H9 (cell line): ENCODE data around the gene HMOX1. TPM values are rescaled to one million over a fixed set of nuclear protein-coding genes. Genes with fewer than 3 reads are reported as not detected.

Experiments used
- DNase-seq: peaks from one replicate; pipeline ENCODE4 v3.0.0-alpha.2; 2017
- H2AFZ ChIP-seq: one replicate; pipeline ENCODE4 v1.6.1; 2013; ENCODE audit warnings: mild to moderate bottlenecking, low read length, control low read depth, moderate library complexity
- H2AK5ac ChIP-seq: 2 replicates; pipeline ENCODE4 v1.6.1; 2013; ENCODE audit warnings: low read length, control low read depth, mixed read lengths; ENCODE audit not compliant: insufficient read length
- H2BK120ac ChIP-seq: one replicate; pipeline ENCODE4 v1.6.1; 2013; ENCODE audit warnings: low read depth, mild to moderate bottlenecking, low read length, control low read depth, inconsistent platforms; ENCODE audit not compliant: poor library complexity, severe bottlenecking
- H2BK12ac ChIP-seq: 2 replicates; pipeline ENCODE4 v1.6.1; 2013; ENCODE audit warnings: low read length, control low read depth, mixed read lengths, low read depth; ENCODE audit not compliant: insufficient read length
- H2BK15ac ChIP-seq: 2 replicates; pipeline ENCODE4 v1.6.1; 2013; ENCODE audit warnings: low read depth, low read length, control low read depth
- H2BK20ac ChIP-seq: one replicate; pipeline ENCODE4 v1.6.1; 2013; ENCODE audit warnings: low read depth, mild to moderate bottlenecking, low read length, control low read depth, inconsistent platforms; ENCODE audit not compliant: poor library complexity, severe bottlenecking
- H2BK5ac ChIP-seq: 2 replicates; pipeline ENCODE4 v1.6.1; 2013; ENCODE audit warnings: low read length, control low read depth, mixed read lengths; ENCODE audit not compliant: insufficient read length
- H3K14ac ChIP-seq: 2 replicates; pipeline ENCODE4 v1.6.1; 2013; ENCODE audit warnings: low read length, control low read depth; ENCODE audit not compliant: insufficient read depth
- H3K18ac ChIP-seq: 2 replicates; pipeline ENCODE4 v1.6.1; 2013; ENCODE audit warnings: low read depth, mild to moderate bottlenecking, mixed read lengths, low read length, control low read depth; ENCODE audit not compliant: insufficient read length
- H3K23ac ChIP-seq: 2 replicates; pipeline ENCODE4 v1.6.1; 2013; ENCODE audit warnings: low read length, control low read depth, mixed read lengths, low read depth; ENCODE audit not compliant: insufficient read length
- H3K23me2 ChIP-seq: 2 replicates; pipeline ENCODE4 v1.6.1; 2013; ENCODE audit warnings: low read depth, mild to moderate bottlenecking, mixed read lengths, low read length, control low read depth; ENCODE audit not compliant: insufficient read length, poor library complexity, severe bottlenecking
- H3K27ac ChIP-seq: 2 replicates; pipeline ENCODE4 v1.5.1; 2013; ENCODE audit warnings: low read length, control low read depth, mixed read lengths, low read depth; ENCODE audit not compliant: insufficient read length
- H3K27me3 ChIP-seq: 2 replicates; pipeline ENCODE4 v1.6.1; 2013; ENCODE audit warnings: low read length, control low read depth, inconsistent platforms; ENCODE audit not compliant: insufficient read depth
- H3K4ac ChIP-seq: 2 replicates; pipeline ENCODE4 v1.6.1; 2013; ENCODE audit warnings: low read depth, mild to moderate bottlenecking, control low read depth, inconsistent platforms, low read length, moderate library complexity
- H3K4me1 ChIP-seq: 2 replicates; pipeline ENCODE4 v1.6.1; 2013; ENCODE audit warnings: low read length, control low read depth, inconsistent platforms; ENCODE audit not compliant: insufficient read depth
- H3K4me2 ChIP-seq: 2 replicates; pipeline ENCODE4 v1.6.1; 2013; ENCODE audit warnings: low read length, control low read depth, mixed read lengths; ENCODE audit not compliant: insufficient read length, insufficient read depth
- H3K56ac ChIP-seq: 2 replicates; pipeline ENCODE4 v1.6.1; 2013; ENCODE audit warnings: low read depth, mild to moderate bottlenecking, mixed read lengths, low read length, control low read depth; ENCODE audit not compliant: insufficient read length
- H3K79me1 ChIP-seq: 2 replicates; pipeline ENCODE4 v1.6.1; 2013; ENCODE audit warnings: low read depth, mild to moderate bottlenecking, moderate library complexity, low read length, control low read depth, inconsistent platforms; ENCODE audit not compliant: insufficient read depth, poor library complexity, severe bottlenecking
- H3K79me2 ChIP-seq: 2 replicates; pipeline ENCODE4 v1.6.1; 2013; ENCODE audit warnings: low read length, control low read depth, inconsistent platforms; ENCODE audit not compliant: insufficient read depth
- H3K9ac ChIP-seq: 2 replicates; pipeline ENCODE4 v1.6.1; 2013; ENCODE audit warnings: low read length, control low read depth, mixed read lengths; ENCODE audit not compliant: insufficient read length; ENCODE audit errors: extremely low read depth
- H3K9me3 ChIP-seq: one replicate; pipeline ENCODE4 v1.6.1; 2013; ENCODE audit warnings: low read depth, low read length, inconsistent platforms; ENCODE audit not compliant: control insufficient read depth
- H3T11ph ChIP-seq: one replicate; pipeline ENCODE4 v1.6.1; 2013; ENCODE audit warnings: mild to moderate bottlenecking, low read length, control low read depth, inconsistent platforms
- H4K20me1 ChIP-seq: one replicate; pipeline ENCODE4 v1.6.1; 2013; ENCODE audit not compliant: control insufficient read depth, insufficient read length, insufficient read depth
- H4K5ac ChIP-seq: 2 replicates; pipeline ENCODE4 v1.6.1; 2013; ENCODE audit warnings: low read depth, mild to moderate bottlenecking, mixed read lengths, low read length, control low read depth; ENCODE audit not compliant: insufficient read length
- H4K8ac ChIP-seq: replicated peaks from 2 replicates; pipeline ENCODE4 v1.6.1; 2013; ENCODE audit warnings: low read length, control low read depth, mixed read lengths, low read depth; ENCODE audit not compliant: insufficient read length
- H4K91ac ChIP-seq: 2 replicates; pipeline ENCODE4 v1.6.1; 2013; ENCODE audit warnings: low read depth, mild to moderate bottlenecking, moderate library complexity, mixed read lengths, low read length, control low read depth; ENCODE audit not compliant: insufficient read length
- H3K27ac Mint-ChIP-seq, 3 experiments: 2 replicates in 2 of 3; 3 replicates in 1 of 3; pipeline ENCODE4 v1.8.0; 2020 to 2021; ENCODE audit warnings: mixed read lengths in 3 of 3, mild to moderate bottlenecking in 1 of 3, moderate library complexity in 1 of 3
- H3K27me3 Mint-ChIP-seq: 2 replicates; pipeline ENCODE4 v1.8.0; 2021; ENCODE audit warnings: low read depth, mild to moderate bottlenecking, moderate library complexity, mixed read lengths
- H3K36me3 Mint-ChIP-seq, 3 experiments: 2 replicates in 2 of 3; 3 replicates in 1 of 3; pipeline ENCODE4 v1.8.0; 2020 to 2021; ENCODE audit warnings: low read depth in 3 of 3, mixed read lengths in 3 of 3; ENCODE audit not compliant: insufficient read depth in 1 of 3
- H3K4me1 Mint-ChIP-seq, 2 experiments: 2 replicates each; pipeline ENCODE4 v1.8.0; 2020; ENCODE audit warnings: mixed read lengths in 2 of 2
- H3K4me3 Mint-ChIP-seq, 2 experiments: 2 replicates in 1 of 2; 3 replicates in 1 of 2; pipeline ENCODE4 v1.8.0; 2020 to 2021; ENCODE audit warnings: mild to moderate bottlenecking in 2 of 2, mixed read lengths in 2 of 2, moderate library complexity in 1 of 2
- H3K9me3 Mint-ChIP-seq, 2 experiments: 2 replicates in 1 of 2; 3 replicates in 1 of 2; pipeline ENCODE4 v1.8.0; 2020; ENCODE audit warnings: mild to moderate bottlenecking in 2 of 2, mixed read lengths in 2 of 2, moderate library complexity in 1 of 2
- WGBS: extraction: QIAGEN DNeasy Blood & Tissue Kit; methylation state at CpG from one replicate; pipeline ENCODE4 v1.1.7; 2013; ENCODE audit warnings: missing lambda C conversion rate, low lambda C conversion rate, mixed read lengths; ENCODE audit not compliant: insufficient read length; ENCODE audit errors: extremely low coverage; 5-methylcytosine and 5-hydroxymethylcytosine counted together
- total RNA-seq: library from RNA; stranded (reverse); gene quantifications from 2 replicates; pipeline ENCODE4 v1.2.1, GENCODE V29; 2021
- TF ChIP-seq, protein P1 (sequence below): fragments of 200-600 bp; sonication (generic); conservative IDR thresholded peaks from 3 replicates; pipeline ENCODE4 v1.8.0; 2021; ENCODE audit warnings: antibody characterized with exemption, mild to moderate bottlenecking

Gene HMOX1
- total RNA-seq, 1 experiment from 2014 or later = 22.7 TPM

GRCh38 chr22:35369996-35370395, 10.9 kb upstream of the HMOX1 start:
- H3K36me3 Mint-ChIP-seq = no peaks in the 10 kb centered on the region

More at GRCh38 chr22:35369996-35370395, 10.9 kb upstream of the HMOX1 start:
- no peak overlapping the region for H3K27ac ChIP-seq
- no peak overlapping the region for H2BK15ac ChIP-seq
- H3K23me2 ChIP-seq = no peaks in the 10 kb centered on the region
- no peak overlapping the region for H3K18ac ChIP-seq
- no peak overlapping the region for H2BK20ac ChIP-seq
- no peak overlapping the region for H2BK5ac ChIP-seq
- no peak overlapping the region for H3K14ac ChIP-seq
- H3K9ac ChIP-seq = no peak overlapping the region
- no peak for DNase-seq
- H4K5ac ChIP-seq = no peak overlapping the region
- no peak overlapping the region for H3K4me2 ChIP-seq
- no peaks in the 10 kb centered on the region for H4K20me1 ChIP-seq
- no peaks in the 10 kb centered on the region for H3K79me2 ChIP-seq
- TF ChIP-seq, protein P1, sequence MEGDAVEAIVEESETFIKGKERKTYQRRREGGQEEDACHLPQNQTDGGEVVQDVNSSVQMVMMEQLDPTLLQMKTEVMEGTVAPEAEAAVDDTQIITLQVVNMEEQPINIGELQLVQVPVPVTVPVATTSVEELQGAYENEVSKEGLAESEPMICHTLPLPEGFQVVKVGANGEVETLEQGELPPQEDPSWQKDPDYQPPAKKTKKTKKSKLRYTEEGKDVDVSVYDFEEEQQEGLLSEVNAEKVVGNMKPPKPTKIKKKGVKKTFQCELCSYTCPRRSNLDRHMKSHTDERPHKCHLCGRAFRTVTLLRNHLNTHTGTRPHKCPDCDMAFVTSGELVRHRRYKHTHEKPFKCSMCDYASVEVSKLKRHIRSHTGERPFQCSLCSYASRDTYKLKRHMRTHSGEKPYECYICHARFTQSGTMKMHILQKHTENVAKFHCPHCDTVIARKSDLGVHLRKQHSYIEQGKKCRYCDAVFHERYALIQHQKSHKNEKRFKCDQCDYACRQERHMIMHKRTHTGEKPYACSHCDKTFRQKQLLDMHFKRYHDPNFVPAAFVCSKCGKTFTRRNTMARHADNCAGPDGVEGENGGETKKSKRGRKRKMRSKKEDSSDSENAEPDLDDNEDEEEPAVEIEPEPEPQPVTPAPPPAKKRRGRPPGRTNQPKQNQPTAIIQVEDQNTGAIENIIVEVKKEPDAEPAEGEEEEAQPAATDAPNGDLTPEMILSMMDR = no peak
- peaks cover 3% of the 10 kb centered on the region for H3K27me3 Mint-ChIP-seq
- no peak overlapping the region for H3K4me3 Mint-ChIP-seq
- no peak overlapping the region for H4K8ac ChIP-seq
- H2BK120ac ChIP-seq = no peak overlapping the region
- no peak overlapping the region for H3T11ph ChIP-seq
- H3K4me1 ChIP-seq = no peaks in the 10 kb centered on the region
- no peak overlapping the region for H2AFZ ChIP-seq
- H2AK5ac ChIP-seq = no peak overlapping the region
- no peak overlapping the region for H3K23ac ChIP-seq
- H3K27me3 ChIP-seq = no peaks in the 10 kb centered on the region
- no peak overlapping the region; a peak in 3 of 7 replicates for H3K27ac Mint-ChIP-seq
- H3K4me1 Mint-ChIP-seq = peaks cover 18 to 25% of the 10 kb centered on the region in 2 experiments
- H3K9me3 Mint-ChIP-seq = no peaks in the 10 kb centered on the region; a peak in 1 of 5 replicates
- WGBS = no CpG with 5 or more reads among the region's 2 CpGs
- H4K91ac ChIP-seq = no peak overlapping the region
- no peak overlapping the region for H3K4ac ChIP-seq
- H2BK12ac ChIP-seq = no peak overlapping the region
- no peaks in the 10 kb centered on the region for H3K79me1 ChIP-seq
- H3K9me3 ChIP-seq = no peaks in the 10 kb centered on the region
- no peak overlapping the region for H3K56ac ChIP-seq
